AG04450 (cell line): ENCODE measurements around the gene JMJD1C. TPM values are rescaled to one million over a fixed set of nuclear protein-coding genes. Genes with fewer than 3 reads are reported as not detected.

Source experiments
- CTCF ChIA-PET: fragments of 300-600, 350-600 bp; formaldehyde crosslinking; extraction: SDS; loops from one replicate; lab custom pipeline; 2022; ENCODE audit warnings: antibody characterized with exemption, inconsistent platforms; lab: Charles Lee
- POLR2A ChIA-PET: fragments of 350-600 bp; formaldehyde crosslinking; extraction: SDS; loops from one replicate; lab custom pipeline; 2021; ENCODE audit warnings: antibody characterized with exemption, inconsistent platforms; lab: Yijun Ruan, JAX
- DNase-seq: peaks from one replicate; pipeline ENCODE4 v3.0.0-alpha.2; 2011; ENCODE audit warnings: low read depth, low spot score
- H3K27ac ChIP-seq: one replicate; pipeline ENCODE4 v1.5.1; 2012; ENCODE audit warnings: low read depth, low read length, control low read depth
- H3K27me3 ChIP-seq: one replicate; pipeline ENCODE4 v1.6.0; 2012; ENCODE audit warnings: low read length; ENCODE audit not compliant: control insufficient read depth, insufficient read depth
- H3K4me3 ChIP-seq: 2 replicates; pipeline ENCODE4 v1.5.1; 2011; ENCODE audit warnings: mild to moderate bottlenecking, low read depth, low read length, control low read depth
- H3K9me3 ChIP-seq: 2 replicates; pipeline ENCODE4 v1.5.1; 2012; ENCODE audit warnings: low read length; ENCODE audit not compliant: control insufficient read depth, insufficient read depth
- polyA plus RNA-seq: library from polyadenylated mRNA; depleted of rRNA; stranded (reverse); fragments of >200 nt; gene quantifications from 2 replicates; pipeline ENCODE4 v1.2.3, GENCODE V29; 2011
- TF ChIP-seq, protein P1 (sequence below): IDR thresholded peaks from 2 replicates; pipeline ENCODE4 v1.5.1; 2011; ENCODE audit warnings: low read depth, low read length, control low read depth, inconsistent platforms

The JMJD1C gene
- polyA plus RNA-seq, 1 experiment: 45.0 TPM

DNA sequence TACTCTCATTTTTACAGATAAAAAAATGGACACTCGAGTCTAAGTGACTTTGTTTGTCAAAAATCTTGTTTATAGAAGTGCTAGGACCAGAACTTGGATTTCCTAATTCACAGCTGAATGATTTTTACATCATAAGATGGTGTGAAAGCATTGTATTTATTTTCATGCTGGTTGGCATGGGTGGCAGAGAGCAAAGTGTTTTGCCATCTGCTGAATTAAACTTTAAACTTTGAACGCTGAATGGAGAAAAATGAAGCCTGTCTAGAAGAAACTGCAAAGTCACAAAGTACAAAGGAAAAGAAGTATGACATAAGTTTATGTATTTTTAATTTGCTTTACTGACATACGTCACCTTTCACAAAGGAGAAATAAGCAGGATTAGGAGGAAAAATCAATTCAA is 190.7 kb downstream of the JMJD1C start:
- Histone ChIP-seq H3K27me3 (no peaks in the 10 kb centered on the region), H3K9me3 (no peaks in the 10 kb centered on the region), H3K27ac (no peak overlapping the region), H3K4me3 (no peak overlapping the region)
- TF ChIP-seq, protein P1, sequence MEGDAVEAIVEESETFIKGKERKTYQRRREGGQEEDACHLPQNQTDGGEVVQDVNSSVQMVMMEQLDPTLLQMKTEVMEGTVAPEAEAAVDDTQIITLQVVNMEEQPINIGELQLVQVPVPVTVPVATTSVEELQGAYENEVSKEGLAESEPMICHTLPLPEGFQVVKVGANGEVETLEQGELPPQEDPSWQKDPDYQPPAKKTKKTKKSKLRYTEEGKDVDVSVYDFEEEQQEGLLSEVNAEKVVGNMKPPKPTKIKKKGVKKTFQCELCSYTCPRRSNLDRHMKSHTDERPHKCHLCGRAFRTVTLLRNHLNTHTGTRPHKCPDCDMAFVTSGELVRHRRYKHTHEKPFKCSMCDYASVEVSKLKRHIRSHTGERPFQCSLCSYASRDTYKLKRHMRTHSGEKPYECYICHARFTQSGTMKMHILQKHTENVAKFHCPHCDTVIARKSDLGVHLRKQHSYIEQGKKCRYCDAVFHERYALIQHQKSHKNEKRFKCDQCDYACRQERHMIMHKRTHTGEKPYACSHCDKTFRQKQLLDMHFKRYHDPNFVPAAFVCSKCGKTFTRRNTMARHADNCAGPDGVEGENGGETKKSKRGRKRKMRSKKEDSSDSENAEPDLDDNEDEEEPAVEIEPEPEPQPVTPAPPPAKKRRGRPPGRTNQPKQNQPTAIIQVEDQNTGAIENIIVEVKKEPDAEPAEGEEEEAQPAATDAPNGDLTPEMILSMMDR: no peak
- DNase-seq: no peak
- POLR2A ChIA-PET: no interaction called here
- CTCF ChIA-PET: no interaction called here

DNA sequence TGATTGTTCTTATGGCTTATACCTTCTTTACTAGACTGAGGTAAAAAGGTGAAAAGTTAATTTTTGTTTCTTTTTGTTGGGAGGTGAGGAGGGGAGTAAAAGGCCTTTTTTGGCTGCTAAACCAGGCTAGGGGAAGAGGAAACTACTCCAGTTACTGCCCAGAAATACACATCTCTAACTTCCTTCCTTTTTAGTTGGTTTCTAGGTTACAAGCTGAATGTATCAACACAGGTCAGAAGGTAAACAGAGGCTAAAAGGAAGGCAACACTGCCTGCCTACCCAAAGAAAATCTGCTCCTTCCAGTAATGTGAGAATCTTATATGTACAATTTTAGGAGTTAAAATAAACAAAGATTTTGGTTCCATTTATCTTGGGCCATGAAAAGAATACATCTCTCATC is 192.2 kb downstream of the JMJD1C start:
- no peak for DNase-seq
- Histone ChIP-seq H3K27me3 (no peaks in the 10 kb centered on the region), H3K9me3 (no peaks in the 10 kb centered on the region), H3K4me3 (no peak overlapping the region), H3K27ac (no peak overlapping the region)
- ChIA-PET CTCF (interaction anchor here (0.6 to 1.5 kb wide), 3 partner anchors 56 to 456 kb away, joined by 3 to 6 read pairs (median 5); no protein-coding TSS in a partner anchor), POLR2A (no interaction called here)
- TF ChIP-seq, protein P1: no peak

DNA sequence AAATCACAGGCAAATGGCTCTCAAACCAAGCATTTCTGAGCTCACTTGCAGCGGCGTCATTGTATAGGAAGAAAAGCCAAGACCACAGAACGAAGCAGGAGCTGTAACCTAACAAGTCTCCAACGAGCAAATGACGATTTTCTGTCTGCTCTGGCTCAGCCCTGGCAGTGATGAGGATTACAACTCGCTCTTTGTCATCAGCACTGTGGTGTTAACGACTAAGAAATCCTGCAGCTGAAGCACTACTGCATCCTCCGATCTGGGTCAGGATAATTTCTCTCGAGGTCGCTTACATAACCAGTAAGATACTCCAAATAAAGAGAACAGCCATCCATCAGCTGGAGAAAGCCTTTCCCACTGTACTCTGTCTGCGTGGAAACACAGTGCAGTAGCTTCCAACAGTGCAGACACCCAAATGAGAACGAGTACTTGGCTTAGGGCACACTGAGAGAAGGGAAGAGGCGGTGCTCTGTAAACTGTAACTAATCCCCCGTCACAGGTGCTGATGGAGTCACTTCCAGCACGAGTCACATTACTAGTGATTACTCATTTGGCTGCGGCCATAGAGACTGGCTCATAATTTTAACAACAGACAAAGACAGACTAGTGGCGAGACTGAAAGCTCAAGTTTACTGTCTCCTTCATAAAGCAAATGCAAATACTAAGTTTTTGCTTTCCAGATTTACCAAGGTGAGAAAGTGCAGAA is 196.8 kb downstream of the JMJD1C start:
- ChIA-PET POLR2A (interaction anchor here (0.9 to 3.7 kb wide), 3 partner anchors 33 to 361 kb away, joined by 4 to 26 read pairs (median 12); no protein-coding TSS in a partner anchor), CTCF (interaction anchor here (0.6 to 3.3 kb wide), 6 partner anchors 33 to 451 kb away, joined by 3 to 18 read pairs (median 4); no protein-coding TSS in a partner anchor)
- Histone ChIP-seq H3K9me3 (no peaks in the 10 kb centered on the region), H3K27ac (peak overlapping the region; percentile 93), H3K27me3 (no peaks in the 10 kb centered on the region), H3K4me3 (peak overlapping the region; percentile 65)
- TF ChIP-seq, protein P1: peak; percentile 33
- DNase-seq: peak; percentile 84

DNA sequence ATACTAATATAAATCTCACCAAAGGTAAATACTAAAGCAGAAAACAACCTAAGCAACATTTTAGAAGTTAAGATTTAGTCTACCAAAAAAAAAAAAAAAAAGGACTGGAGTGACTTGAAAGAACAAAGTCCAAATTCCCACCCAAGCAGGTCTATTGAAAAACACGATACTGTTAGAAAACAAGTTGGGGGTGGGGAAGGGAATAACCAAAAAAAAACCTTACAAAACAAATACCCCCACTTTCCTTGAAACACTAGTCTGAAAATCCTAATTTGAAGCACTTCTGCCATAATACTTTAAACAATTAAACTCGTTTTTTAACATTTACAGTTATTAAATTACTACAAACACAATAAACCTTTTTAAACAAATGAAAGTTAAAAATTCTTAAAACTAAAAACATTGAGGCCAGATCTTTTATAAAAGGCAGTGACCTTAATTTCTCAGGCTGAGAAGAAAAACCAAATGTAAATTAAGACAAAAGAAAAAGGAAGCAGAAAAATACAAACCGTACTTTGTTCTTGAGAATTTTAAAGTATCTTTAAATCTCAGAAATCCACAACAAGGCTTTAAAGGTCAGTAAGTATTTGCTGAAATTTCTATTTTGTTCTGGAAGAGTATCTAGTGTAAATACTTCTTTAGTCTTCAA is 197.5 kb downstream of the JMJD1C start:
- ChIA-PET POLR2A (interaction anchor here (0.6 to 3.7 kb wide), 6 partner anchors 32 to 362 kb away, joined by 4 to 26 read pairs (median 6); partner anchors contain the start of gene REEP3), CTCF (interaction anchor here (0.9 to 3.3 kb wide), 5 partner anchors 51 to 452 kb away, joined by 3 to 18 read pairs (median 4); no protein-coding TSS in a partner anchor)
- Histone ChIP-seq H3K27me3 (no peaks in the 10 kb centered on the region), H3K27ac (peak overlapping the region; percentile 93), H3K4me3 (peak overlapping the region; percentile 65), H3K9me3 (no peaks in the 10 kb centered on the region)
- TF ChIP-seq, protein P1: no peak
- DNase-seq: no peak
